PC-3 (cell line): ENCODE data around the gene NVL.

Experiments used
- EZH2 ChIP-seq: fragments of 300-600 bp; sonication (generic); IDR thresholded peaks from one replicate; pipeline ENCODE4 v1.6.1; 2017; ENCODE audit warnings: antibody characterized with exemption, mild to moderate bottlenecking, low read length; ENCODE audit not compliant: unreplicated experiment
- TF ChIP-seq, protein P1 (sequence below): fragments of 300-600 bp; sonication (generic); conservative IDR thresholded peaks from 2 replicates; pipeline ENCODE4 v1.5.1; 2017; ENCODE audit warnings: antibody characterized with exemption, low read depth, mild to moderate bottlenecking, low read length

DNA sequence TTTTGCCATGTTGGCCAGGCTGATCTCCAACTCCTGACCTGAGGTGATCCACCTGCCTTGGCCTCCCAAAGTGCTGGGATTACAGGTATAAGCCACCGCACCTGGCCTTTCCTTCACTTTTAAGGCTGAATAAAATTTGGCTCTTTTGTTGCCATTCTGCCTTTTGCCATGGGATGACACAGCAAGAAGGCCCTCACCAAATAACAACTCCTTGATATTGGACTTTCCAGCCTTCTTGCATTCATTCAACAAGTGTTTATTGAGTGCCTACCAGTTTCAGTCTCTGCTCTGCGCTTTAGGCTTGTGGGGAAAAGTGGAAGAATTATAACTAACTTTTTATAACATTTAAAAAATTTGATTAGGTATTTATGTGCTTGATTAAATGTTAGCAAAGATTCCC lies 1.9 kb upstream of the NVL start:
- no peak for TF ChIP-seq EZH2
- TF ChIP-seq, protein P1, sequence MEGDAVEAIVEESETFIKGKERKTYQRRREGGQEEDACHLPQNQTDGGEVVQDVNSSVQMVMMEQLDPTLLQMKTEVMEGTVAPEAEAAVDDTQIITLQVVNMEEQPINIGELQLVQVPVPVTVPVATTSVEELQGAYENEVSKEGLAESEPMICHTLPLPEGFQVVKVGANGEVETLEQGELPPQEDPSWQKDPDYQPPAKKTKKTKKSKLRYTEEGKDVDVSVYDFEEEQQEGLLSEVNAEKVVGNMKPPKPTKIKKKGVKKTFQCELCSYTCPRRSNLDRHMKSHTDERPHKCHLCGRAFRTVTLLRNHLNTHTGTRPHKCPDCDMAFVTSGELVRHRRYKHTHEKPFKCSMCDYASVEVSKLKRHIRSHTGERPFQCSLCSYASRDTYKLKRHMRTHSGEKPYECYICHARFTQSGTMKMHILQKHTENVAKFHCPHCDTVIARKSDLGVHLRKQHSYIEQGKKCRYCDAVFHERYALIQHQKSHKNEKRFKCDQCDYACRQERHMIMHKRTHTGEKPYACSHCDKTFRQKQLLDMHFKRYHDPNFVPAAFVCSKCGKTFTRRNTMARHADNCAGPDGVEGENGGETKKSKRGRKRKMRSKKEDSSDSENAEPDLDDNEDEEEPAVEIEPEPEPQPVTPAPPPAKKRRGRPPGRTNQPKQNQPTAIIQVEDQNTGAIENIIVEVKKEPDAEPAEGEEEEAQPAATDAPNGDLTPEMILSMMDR = no peak
